Thoracic aorta (tissue), 2 donors: Measurements from ENCODE around the gene HLA-G. TPM values are rescaled to one million over a fixed set of nuclear protein-coding genes. Genes with fewer than 3 reads are reported as not detected.

Experiments used
- ATAC-seq: fragments of 150-250 bp; one replicate; pipeline ENCODE4 v1.8.0; 2017; ENCODE audit warnings: low read depth; ENCODE audit not compliant: insufficient number of reproducible peaks, low FRiP score
- DNase-seq: peaks from one replicate; pipeline ENCODE4 v3.0.0-alpha.2; 2020; ENCODE audit warnings: low spot score
- H3K27ac ChIP-seq, 2 donors: fragments of 200-600 bp; sonication (generic); 1 replicate in 1 of 2; 2 replicates in 1 of 2; pipeline ENCODE4 v1.5.1; 2016; ENCODE audit warnings: mild to moderate bottlenecking in 2 of 2, moderate library complexity in 2 of 2
- H3K27me3 ChIP-seq: fragments of 200-600 bp; sonication (generic); replicated peaks from 2 replicates; pipeline ENCODE4 v1.6.0; 2016; ENCODE audit warnings: mild to moderate bottlenecking; ENCODE audit not compliant: insufficient read depth
- H3K36me3 ChIP-seq: fragments of 200-600 bp; sonication (generic); one replicate; pipeline ENCODE4 v1.5.1; 2016
- H3K4me1 ChIP-seq, 2 donors: fragments of 200-600 bp; sonication (generic); 1 replicate in 1 of 2; 2 replicates in 1 of 2; pipeline versions ENCODE4 v1.5.1 to v1.6.0; 2016; ENCODE audit warnings: low read depth in 2 of 2, mild to moderate bottlenecking in 1 of 2; ENCODE audit not compliant: control insufficient read depth in 1 of 2
- H3K4me3 ChIP-seq: fragments of 200-600 bp; sonication (generic); 2 replicates; pipeline ENCODE4 v1.5.1; 2016; ENCODE audit warnings: mild to moderate bottlenecking
- H3K9me3 ChIP-seq: fragments of 200-600 bp; sonication (generic); 2 replicates; pipeline ENCODE4 v1.5.1; 2016
- CTCF ChIP-seq: fragments of 200-600 bp; sonication (generic); IDR thresholded peaks from one replicate; pipeline ENCODE4 v1.5.1; 2019; ENCODE audit warnings: antibody characterized with exemption
- total RNA-seq, 2 donors: library from RNA; depleted of rRNA; stranded (reverse); fragments of >200 nt; gene quantifications; one replicate each; pipeline versions ENCODE4 v1.1.0 to v1.2.3, GENCODE V29; 2016

The HLA-G gene
- total RNA-seq, 2 donors from 2014 or later = 0.85 TPM; not detected in 1

- Histone ChIP-seq H3K27me3 (no peaks in the 10 kb centered on the region), H3K9me3 (no peaks in the 10 kb centered on the region), H3K27ac (no peak overlapping the region), H3K4me3 (no peak overlapping the region), H3K4me1 (no peaks in the 10 kb centered on the region), H3K36me3 (no peaks in the 10 kb centered on the region)
- DNase-seq (no peak), ATAC-seq (no peak)
- no peak for TF ChIP-seq CTCF
Measured at GRCh38 chr6:29810371-29810770, 17.3 kb upstream of the HLA-G start.

- no peak for ATAC-seq
- DNase-seq = no peak
- Histone ChIP-seq H3K4me3 (no peak overlapping the region), H3K4me1 (no peaks in the 10 kb centered on the region), H3K36me3 (no peaks in the 10 kb centered on the region), H3K27me3 (no peaks in the 10 kb centered on the region), H3K27ac (no peak overlapping the region), H3K9me3 (no peaks in the 10 kb centered on the region)
- TF ChIP-seq CTCF = no peak
Measured at GRCh38 chr6:29811377-29811776, 16.2 kb upstream of the HLA-G start.

GRCh38 chr6:29813066-29813465 lies 14.6 kb upstream of the HLA-G start:
- no peak for TF ChIP-seq CTCF
- Histone ChIP-seq H3K36me3 (no peaks in the 10 kb centered on the region), H3K4me1 (no peaks in the 10 kb centered on the region), H3K9me3 (no peaks in the 10 kb centered on the region), H3K4me3 (no peak overlapping the region), H3K27ac (no peak overlapping the region), H3K27me3 (no peaks in the 10 kb centered on the region)
- DNase-seq = no peak
- no peak for ATAC-seq

GRCh38 chr6:29813809-29814208 lies 13.8 kb upstream of the HLA-G start:
- H3K36me3 ChIP-seq = no peaks in the 10 kb centered on the region
- DNase-seq (no peak), ATAC-seq (no peak)
- H3K4me3 ChIP-seq = no peak overlapping the region
- TF ChIP-seq CTCF = no peak
- H3K9me3 ChIP-seq = no peaks in the 10 kb centered on the region
- H3K4me1 ChIP-seq = no peaks in the 10 kb centered on the region
- H3K27ac ChIP-seq = no peak overlapping the region
- H3K27me3 ChIP-seq = no peaks in the 10 kb centered on the region

- no peak for ATAC-seq
- TF ChIP-seq CTCF = no peak
Measured at GRCh38 chr6:29814379-29815117, 13.1 kb upstream of the HLA-G start.

More at GRCh38 chr6:29814379-29815117, 13.1 kb upstream of the HLA-G start:
- Histone ChIP-seq H3K27me3 (no peaks in the 10 kb centered on the region), H3K4me1 (no peaks in the 10 kb centered on the region), H3K27ac (no peak overlapping the region), H3K9me3 (no peaks in the 10 kb centered on the region), H3K4me3 (no peak overlapping the region), H3K36me3 (no peaks in the 10 kb centered on the region)
- no peak for DNase-seq
